HUES64 (cell line): Measurements from ENCODE around the gene POU2AF1.

Experiments used
- H3K27ac ChIP-seq: 2 replicates; pipeline ENCODE4 v1.7.0; 2013; ENCODE audit warnings: low read depth, low read length, inconsistent platforms
- H3K27me3 ChIP-seq: 2 replicates; pipeline ENCODE4 v1.6.1; 2013; ENCODE audit warnings: mild to moderate bottlenecking, low read length; ENCODE audit not compliant: insufficient read depth
- H3K36me3 ChIP-seq: 2 replicates; pipeline ENCODE4 v1.6.1; 2013; ENCODE audit warnings: mild to moderate bottlenecking, low read length; ENCODE audit not compliant: insufficient read depth
- H3K4me1 ChIP-seq: 2 replicates; pipeline ENCODE4 v1.6.1; 2013; ENCODE audit warnings: mild to moderate bottlenecking, low read length, moderate library complexity; ENCODE audit not compliant: insufficient read depth
- H3K4me3 ChIP-seq: 2 replicates; pipeline ENCODE4 v1.5.1; 2013; ENCODE audit warnings: mild to moderate bottlenecking, low read length, moderate library complexity
- H3K9ac ChIP-seq: 2 replicates; pipeline ENCODE4 v1.6.1; 2013; ENCODE audit warnings: mild to moderate bottlenecking, low read depth, low read length
- H3K9me3 ChIP-seq: 2 replicates; pipeline ENCODE4 v1.6.1; 2013; ENCODE audit warnings: low read depth, low read length; ENCODE audit not compliant: insufficient read depth
- WGBS: fragments of 150-250, 120-280 bp; methylation state at CpG from one replicate; pipeline ENCODE4 v1.1.7; 2013; ENCODE audit warnings: missing lambda C conversion rate; 5-methylcytosine and 5-hydroxymethylcytosine counted together

The POU2AF1 gene

DNA sequence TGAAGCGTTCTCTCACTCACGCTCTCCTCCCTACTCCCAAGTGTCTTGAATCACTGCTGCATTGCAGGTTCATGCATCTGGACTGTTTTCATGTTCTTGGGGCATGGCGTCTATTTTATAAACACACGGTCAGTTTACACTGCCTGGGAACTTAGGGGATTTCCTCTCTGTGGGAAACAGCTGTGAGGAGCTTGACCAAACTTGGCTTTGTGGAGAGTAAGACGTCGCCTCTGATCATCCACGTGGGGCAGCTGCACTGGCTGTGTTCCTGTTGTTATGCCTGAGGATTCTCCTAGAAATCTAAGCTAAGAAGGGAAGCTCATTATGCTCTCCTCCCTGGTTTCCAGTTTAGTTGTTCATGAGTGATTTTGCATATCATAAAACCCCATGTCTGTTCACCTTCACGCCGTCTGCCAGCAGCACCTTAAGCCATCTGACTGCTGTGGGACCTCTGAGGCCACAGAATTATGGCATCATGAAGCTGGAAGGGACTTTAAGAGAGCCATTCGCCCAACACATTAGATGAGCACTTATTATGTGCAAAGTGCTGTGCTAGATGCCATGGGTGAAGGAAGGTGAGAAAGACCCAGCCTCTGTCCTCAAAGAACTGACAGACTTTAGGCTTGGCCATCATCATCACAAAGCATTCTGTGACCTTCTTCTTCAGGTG is 38.8 kb upstream of the POU2AF1 start:
- Histone ChIP-seq H3K9ac (no peak overlapping the region), H3K27me3 (no peaks in the 10 kb centered on the region), H3K4me1 (no peaks in the 10 kb centered on the region), H3K9me3 (no peaks in the 10 kb centered on the region), H3K36me3 (no peaks in the 10 kb centered on the region), H3K4me3 (no peak overlapping the region), H3K27ac (no peak overlapping the region)
- 92% methylated on average over 10 of the region's 10 CpGs for WGBS

DNA sequence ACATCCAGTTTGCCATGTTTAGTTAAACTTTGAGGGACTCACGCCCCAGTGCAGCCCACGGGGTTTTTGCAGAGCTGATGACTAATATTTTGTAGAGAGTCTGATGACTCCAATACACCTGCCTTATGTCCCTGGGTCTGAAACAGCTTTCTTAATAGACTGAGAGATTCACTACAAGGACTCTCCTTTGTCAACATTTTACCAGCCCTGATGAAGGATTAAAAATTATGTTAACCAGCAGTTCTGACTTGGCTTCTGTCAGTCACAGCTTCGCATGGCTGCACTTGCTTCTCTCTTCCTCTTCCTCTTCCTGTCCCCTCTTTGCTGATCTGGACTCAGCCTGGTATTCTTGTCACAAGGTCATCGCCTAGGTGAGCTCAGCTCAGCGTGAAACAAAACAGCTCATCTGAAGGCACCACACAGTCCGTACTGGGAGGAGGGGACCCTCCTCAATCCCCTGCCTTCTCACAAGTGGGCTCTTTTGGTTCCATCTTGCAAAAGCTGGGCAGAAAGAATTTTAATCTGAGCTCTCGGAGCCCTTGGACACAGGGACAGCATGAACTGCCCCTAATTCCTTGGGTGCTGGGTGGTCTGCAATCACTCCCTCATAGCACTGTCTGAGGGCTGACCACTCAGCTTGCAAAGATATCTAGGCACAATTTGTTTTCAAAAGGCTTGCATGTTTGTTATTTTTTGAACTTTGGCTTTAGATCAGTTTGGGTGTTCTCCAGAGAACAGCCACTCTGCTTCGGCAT is 38.1 kb upstream of the POU2AF1 start:
- H3K27me3 ChIP-seq: no peaks in the 10 kb centered on the region
- H3K9me3 ChIP-seq: no peaks in the 10 kb centered on the region
- no peaks in the 10 kb centered on the region for H3K4me1 ChIP-seq
- no peaks in the 10 kb centered on the region for H3K36me3 ChIP-seq
- no peak overlapping the region for H3K4me3 ChIP-seq
- H3K9ac ChIP-seq: no peak overlapping the region
- WGBS: 87% methylated on average over 8 of the region's 8 CpGs
- no peak overlapping the region for H3K27ac ChIP-seq

DNA sequence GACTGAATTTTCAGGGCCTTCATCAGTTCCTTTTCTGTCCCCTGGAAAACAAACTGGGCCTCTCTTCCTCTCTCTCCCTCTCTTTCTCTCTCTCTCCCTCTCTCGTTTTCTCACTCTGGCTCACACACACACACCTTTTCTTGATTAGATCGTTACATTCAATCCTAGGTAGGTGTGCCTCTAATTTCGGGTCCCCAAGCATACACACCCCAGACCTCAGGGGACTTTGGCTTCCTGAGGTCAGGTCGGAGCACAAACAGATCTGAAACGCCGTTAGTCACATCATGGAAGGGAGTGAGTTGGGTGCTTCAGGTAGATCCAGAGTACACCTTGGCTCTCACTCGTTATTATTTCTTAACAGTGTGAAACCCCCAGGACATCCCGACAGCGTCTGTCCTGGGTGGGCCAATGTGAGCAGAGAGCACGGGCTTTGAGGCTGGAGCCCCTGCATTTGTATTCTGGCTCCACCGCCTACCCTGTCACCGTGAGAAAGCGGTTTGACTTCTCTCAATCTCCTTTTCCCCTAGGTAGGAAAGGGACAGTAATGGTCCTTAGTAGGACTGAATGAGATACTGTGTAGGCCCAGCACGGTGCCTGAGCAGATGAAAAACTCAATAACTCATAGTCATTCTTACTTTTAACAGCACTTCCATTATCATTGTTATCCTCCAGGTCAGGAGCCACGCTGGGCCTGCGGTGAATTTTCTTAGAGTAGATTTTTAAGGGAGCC is 37.3 kb upstream of the POU2AF1 start:
- Histone ChIP-seq H3K27me3 (no peaks in the 10 kb centered on the region), H3K4me3 (no peak overlapping the region), H3K9me3 (no peaks in the 10 kb centered on the region), H3K36me3 (no peaks in the 10 kb centered on the region), H3K27ac (no peak overlapping the region), H3K9ac (no peak overlapping the region), H3K4me1 (no peaks in the 10 kb centered on the region)
- 90% methylated on average over 16 of the region's 16 CpGs for WGBS

DNA sequence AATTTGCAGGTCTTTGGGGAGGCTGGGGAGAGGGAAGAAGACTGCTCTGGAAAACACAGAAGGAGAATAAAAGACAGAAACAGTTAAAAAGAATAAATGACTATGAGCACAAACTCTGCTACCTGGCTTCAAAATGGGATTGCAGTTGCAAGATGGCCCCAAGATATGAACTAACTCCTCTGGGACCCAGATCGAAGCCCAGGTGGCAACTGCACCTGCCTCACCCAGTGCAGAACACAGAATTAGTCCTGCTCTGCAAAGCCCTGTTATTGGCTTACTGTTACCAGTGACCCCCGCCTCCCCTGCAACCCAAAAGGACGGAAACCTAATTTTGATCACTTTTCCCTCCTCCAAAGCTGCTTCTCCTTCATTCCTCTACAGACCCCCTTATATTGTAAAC is 35.9 kb upstream of the POU2AF1 start:
- 96% methylated on average over 3 of the region's 3 CpGs for WGBS
- Histone ChIP-seq H3K4me1 (no peaks in the 10 kb centered on the region), H3K27me3 (no peaks in the 10 kb centered on the region), H3K9ac (no peak overlapping the region), H3K9me3 (no peaks in the 10 kb centered on the region), H3K4me3 (no peak overlapping the region), H3K27ac (no peak overlapping the region), H3K36me3 (no peaks in the 10 kb centered on the region)

DNA sequence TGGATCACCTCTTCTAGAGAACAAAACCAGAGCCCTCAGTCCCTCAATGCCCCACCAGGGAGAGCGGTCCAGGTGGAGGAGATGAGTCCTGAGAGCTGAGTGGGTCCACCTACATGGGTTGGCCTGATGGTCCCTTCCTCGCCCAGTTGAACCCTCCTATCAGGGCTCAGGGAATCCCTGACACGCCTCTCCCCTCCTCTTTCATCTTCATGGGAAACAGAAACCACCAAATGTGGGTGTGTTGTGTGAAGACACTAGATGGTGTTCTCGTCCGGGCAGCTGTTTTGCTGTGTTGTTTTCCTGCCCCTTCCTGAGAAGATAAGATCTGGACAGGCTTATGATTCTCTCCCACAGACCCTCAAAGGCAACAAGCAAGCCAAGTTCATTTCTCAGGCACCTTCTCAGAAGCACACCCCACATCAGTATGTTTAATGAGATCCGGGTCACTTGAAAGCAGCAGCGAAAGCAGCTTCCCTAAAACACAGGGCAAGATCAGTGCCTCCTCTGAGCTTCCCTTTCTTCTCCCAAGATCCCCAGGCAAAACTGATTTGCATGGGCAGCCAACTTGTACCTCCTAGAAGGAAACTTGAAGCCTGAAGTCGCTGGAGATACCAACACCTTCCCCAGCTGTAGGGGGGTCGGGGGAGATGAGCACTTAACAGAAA is 35.3 kb upstream of the POU2AF1 start:
- Histone ChIP-seq H3K27me3 (no peaks in the 10 kb centered on the region), H3K36me3 (no peaks in the 10 kb centered on the region), H3K27ac (no peak overlapping the region), H3K4me3 (no peak overlapping the region), H3K9ac (no peak overlapping the region), H3K4me1 (no peaks in the 10 kb centered on the region), H3K9me3 (no peaks in the 10 kb centered on the region)
- WGBS: 84% methylated on average over 8 of the region's 9 CpGs

DNA sequence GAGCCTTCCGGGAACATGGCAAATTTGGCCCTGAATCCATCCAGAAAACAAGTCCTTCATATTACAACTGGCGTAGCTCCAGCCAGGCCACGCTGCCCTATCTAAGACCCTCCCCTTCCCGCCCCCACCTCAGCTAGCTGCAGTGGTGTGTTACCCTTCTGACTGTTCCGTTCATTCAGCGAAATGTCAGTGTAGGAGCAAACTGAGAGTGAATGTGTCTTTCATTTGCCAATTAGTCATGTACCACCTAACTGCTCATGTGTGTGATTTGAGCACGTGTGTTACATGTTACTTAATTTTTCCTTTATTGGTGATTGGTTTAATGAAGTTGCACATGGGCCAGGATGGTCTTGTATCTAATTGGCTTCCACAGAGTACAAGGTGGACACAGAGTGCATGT is 34.8 kb upstream of the POU2AF1 start:
- 94% methylated on average over 7 of the region's 7 CpGs for WGBS
- H3K36me3 ChIP-seq: no peaks in the 10 kb centered on the region
- no peaks in the 10 kb centered on the region for H3K4me1 ChIP-seq
- no peak overlapping the region for H3K4me3 ChIP-seq
- H3K27me3 ChIP-seq: no peaks in the 10 kb centered on the region
- no peak overlapping the region for H3K9ac ChIP-seq
- no peaks in the 10 kb centered on the region for H3K9me3 ChIP-seq
- H3K27ac ChIP-seq: no peak overlapping the region

DNA sequence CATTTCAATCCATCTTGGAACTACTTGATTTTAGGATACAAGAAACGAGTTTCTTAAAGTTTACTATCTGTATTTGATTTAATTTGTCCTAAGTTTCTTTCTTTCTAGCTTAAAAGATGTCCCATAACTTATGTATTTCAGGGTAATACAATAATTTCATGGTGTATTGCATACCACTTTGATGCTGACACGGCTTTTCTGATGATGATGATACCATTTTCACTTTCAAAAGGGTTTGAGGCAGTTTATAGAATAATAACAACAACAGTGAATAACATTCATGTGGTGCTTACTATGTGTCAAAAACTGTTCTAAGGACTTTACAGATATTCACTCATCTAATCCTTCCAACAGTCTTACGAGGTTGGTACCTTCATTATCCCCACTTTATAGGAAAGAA is 33.2 kb upstream of the POU2AF1 start:
- H3K9ac ChIP-seq: no peak overlapping the region
- no peaks in the 10 kb centered on the region for H3K4me1 ChIP-seq
- H3K36me3 ChIP-seq: no peaks in the 10 kb centered on the region
- no peaks in the 10 kb centered on the region for H3K9me3 ChIP-seq
- 95% methylated on average over 1 of the region's 3 CpGs for WGBS
- no peak overlapping the region for H3K27ac ChIP-seq
- no peak overlapping the region for H3K4me3 ChIP-seq
- H3K27me3 ChIP-seq: no peaks in the 10 kb centered on the region

DNA sequence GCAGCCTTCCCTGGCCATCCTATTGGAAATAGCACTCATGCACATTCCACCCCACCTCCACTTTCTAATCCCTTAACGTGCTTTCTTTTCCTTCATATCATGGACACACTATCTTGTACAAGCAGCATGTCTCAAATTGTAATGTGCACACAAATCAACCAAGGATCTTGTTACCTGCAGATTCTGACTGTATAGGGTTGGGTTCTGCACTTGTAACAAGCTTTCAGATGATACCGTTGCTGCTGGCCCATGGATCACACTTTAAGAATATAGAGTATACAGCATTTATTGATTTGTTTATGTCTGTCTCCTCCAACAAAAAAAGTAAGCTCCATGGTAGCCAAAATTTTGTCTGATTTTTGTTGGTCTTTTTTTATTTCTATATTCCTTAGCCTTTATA is 32.4 kb upstream of the POU2AF1 start:
- no peak overlapping the region for H3K4me3 ChIP-seq
- H3K36me3 ChIP-seq: no peaks in the 10 kb centered on the region
- WGBS: 80% methylated on average over 1 of the region's 2 CpGs
- H3K27ac ChIP-seq: no peak overlapping the region
- H3K9ac ChIP-seq: no peak overlapping the region
- H3K9me3 ChIP-seq: no peaks in the 10 kb centered on the region
- no peaks in the 10 kb centered on the region; the same call in 1 of the 2 replicates for H3K27me3 ChIP-seq
- H3K4me1 ChIP-seq: no peaks in the 10 kb centered on the region

DNA sequence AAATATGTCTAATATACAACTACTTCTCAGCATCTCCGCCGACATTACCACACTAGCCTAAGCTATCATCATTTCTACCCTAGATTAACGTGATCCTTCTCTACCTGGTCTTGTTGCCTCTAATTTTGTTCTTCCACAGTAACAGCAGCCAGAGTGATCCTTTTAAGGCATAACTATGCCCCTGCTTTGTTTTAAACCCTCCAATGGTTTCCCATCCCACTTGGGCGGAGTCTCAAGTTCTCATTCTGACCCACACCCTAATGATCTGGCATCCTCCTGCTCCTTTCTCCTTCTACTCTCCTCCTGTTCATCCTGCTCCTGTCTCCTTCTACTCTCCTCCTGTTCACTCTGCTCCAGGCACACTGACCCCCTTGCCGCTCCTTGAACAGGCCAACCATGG is 31.9 kb upstream of the POU2AF1 start:
- H3K36me3 ChIP-seq: no peaks in the 10 kb centered on the region
- H3K27ac ChIP-seq: no peak overlapping the region
- WGBS: 93% methylated on average over 5 of the region's 5 CpGs
- no peaks in the 10 kb centered on the region; the same call in 1 of the 2 replicates for H3K27me3 ChIP-seq
- H3K9me3 ChIP-seq: no peaks in the 10 kb centered on the region
- no peaks in the 10 kb centered on the region for H3K4me1 ChIP-seq
- H3K4me3 ChIP-seq: no peak overlapping the region
- no peak overlapping the region for H3K9ac ChIP-seq

DNA sequence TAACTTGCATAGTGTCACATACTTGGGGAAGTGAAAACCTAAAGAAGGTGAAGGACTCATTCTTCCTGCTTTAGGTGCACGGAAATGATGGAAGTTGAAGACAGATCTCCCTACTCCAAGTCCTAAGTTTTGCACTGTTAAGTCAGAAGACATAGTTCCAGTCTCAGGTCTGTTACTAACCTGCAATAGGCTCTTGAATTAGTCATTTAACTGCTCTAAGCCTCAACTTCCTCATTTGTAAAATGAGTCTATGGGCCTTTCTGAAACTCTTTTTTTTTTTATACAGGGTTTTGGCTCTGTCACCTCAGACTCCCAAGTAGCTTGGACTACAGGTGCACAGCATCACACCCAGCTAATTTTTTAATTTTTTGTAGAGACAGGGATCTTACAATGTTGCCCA is 30.8 kb upstream of the POU2AF1 start:
- Histone ChIP-seq H3K27ac (no peak overlapping the region), H3K4me3 (no peak overlapping the region), H3K4me1 (no peaks in the 10 kb centered on the region)

More for the DNA sequence above, 30.8 kb upstream of the POU2AF1 start:
- WGBS: 100% methylated on average over 1 of the region's 1 CpG
- no peaks in the 10 kb centered on the region; the same call in 1 of the 2 replicates for H3K27me3 ChIP-seq
- no peak overlapping the region for H3K9ac ChIP-seq
- no peaks in the 10 kb centered on the region for H3K9me3 ChIP-seq
- H3K36me3 ChIP-seq: no peaks in the 10 kb centered on the region
